Measurements from ENCODE around the gene ARL5A. TPM values are rescaled to one million over a fixed set of nuclear protein-coding genes. Genes with fewer than 3 reads are reported as not detected.

Gene ARL5A
- total and polyA plus RNA-seq, 9 of the 15 experiments (the other 6 are each of a cell fraction or from before 2014, with no cell fraction given): 16.3 to 117 (median 88.4) TPM

GRCh38 chr2:151760139-151760650 lies 68.0 kb downstream of the ARL5A start (continued):
- TF ChIP-seq MBD1 (CRISPR knock-in tag; IDR thresholded peaks at IDR 0.05) (no peak), U2AF1 (optimal IDR thresholded peaks at IDR 0.05; ENCODE audit: low read depth, low read length) (no peak), ZNF140 (CRISPR knock-in tag; IDR thresholded peaks at IDR 0.05) (no peak), ZBTB17 (CRISPR knock-in tag; IDR thresholded peaks at IDR 0.05) (peak; percentile 90), HDAC2 (IDR thresholded peaks at IDR 0.05) (peak; percentile 82), TSHZ1 (CRISPR knock-in tag; IDR thresholded peaks at IDR 0.05) (no peak), ZNF282 (CRISPR knock-in tag; IDR thresholded peaks at IDR 0.05) (no peak), RBBP5 (IDR thresholded peaks at IDR 0.05; ENCODE audit: borderline replicate concordance, insufficient read depth, low read length, poor library complexity, severe bottlenecking) (peak; percentile 42), ZNF121 (CRISPR knock-in tag; conservative IDR thresholded peaks at IDR 0.05) (no peak), GABPA (tag; conservative IDR thresholded peaks at IDR 0.05; ENCODE audit: low read depth) (no peak), ZNF511 (CRISPR knock-in tag; IDR thresholded peaks at IDR 0.05) (no peak), HNRNPK (IDR thresholded peaks at IDR 0.05; ENCODE audit: low read depth, low read length, poor library complexity, severe bottlenecking) (no peak), ZNF23 (CRISPR knock-in tag; IDR thresholded peaks at IDR 0.05) (0 out of 2 replicates have a peak, but pooled peaks have one; percentile 66), NRF1 (conservative IDR thresholded peaks at IDR 0.05 in 1 of 2, IDR thresholded peaks at IDR 0.05 in 1 of 2) (0 out of 4 replicates have a peak, but pooled peaks of 1 of the 2 experiments have one; percentile 16), DACH1 (IDR thresholded peaks at IDR 0.05; ENCODE audit: partially characterized antibody) (no peak), ZBTB26 (CRISPR knock-in tag; IDR thresholded peaks at IDR 0.05) (no peak), POU5F1 (IDR thresholded peaks at IDR 0.05; ENCODE audit: borderline replicate concordance, low read depth, low read length, partially characterized antibody) (no peak), ZNF133 (CRISPR knock-in tag; IDR thresholded peaks at IDR 0.05) (no peak), DPF2 (IDR thresholded peaks at IDR 0.05) (peak; percentile 87)

Measured in K562 (cell line).